HepG2 (cell line): Measurements from ENCODE around the gene BZW1. TPM values are rescaled to one million over a fixed set of nuclear protein-coding genes. Genes with fewer than 3 reads are reported as not detected.

Experiments
- ATAC-seq: fragments of 200-7000 bp; cut with Tn5 transposase; 3 replicates; pipeline ENCODE4 v1.9.1; 2020; ENCODE audit warnings: mild to moderate bottlenecking, moderate library complexity
- BruUV-seq: library from RNA; stranded (reverse); fragments of 400-500 nt; replicated peaks from 2 replicates; lab custom pipeline; 2021; lab: Mats Ljungman, UMichigan
- CTCF ChIA-PET: fragments of 300-600 bp; formaldehyde crosslinking; extraction: SDS; loops from one replicate; lab custom pipeline; 2021; ENCODE audit warnings: low total read pairs, inconsistent platforms, low intra/inter-chr PET ratio; lab: Yijun Ruan, JAX
- POLR2A ChIA-PET: fragments of 350-600 bp; sonication (Branson Sonifier 250); formaldehyde crosslinking; loops from one replicate; lab custom pipeline; 2020; ENCODE audit warnings: antibody characterized with exemption, inconsistent platforms; lab: Yijun Ruan, JAX
- DNase-seq: peaks from one replicate; pipeline ENCODE4 v3.0.0-alpha.2; 2015; ENCODE audit warnings: low spot score
- FAIRE-seq: peaks from 3 replicates; lab custom pipeline; 2011; peaks lifted over from hg19 to GRCh38; lab: Jason Lieb, UNC
- H2AFZ ChIP-seq: one replicate; pipeline ENCODE4 v1.6.1; 2011; ENCODE audit warnings: low read length, inconsistent platforms
- H3K27ac ChIP-seq: fragments of 300-600 bp; 3 replicates; pipeline ENCODE4 v1.8.0; 2011; ENCODE audit warnings: mixed run types, mild to moderate bottlenecking, mixed read lengths, low read length, inconsistent platforms; ENCODE audit not compliant: insufficient read depth; ENCODE audit errors: extremely low read length
- H3K27me3 ChIP-seq, 2 experiments: fragments of 200-600 bp in 1 of 2; 2 replicates in 1 of 2; 3 replicates in 1 of 2; pipeline versions ENCODE4 v1.6.0 to v1.8.0; 2011; ENCODE audit warnings: low read length in 2 of 2, mild to moderate bottlenecking in 2 of 2, moderate library complexity in 2 of 2, inconsistent platforms in 1 of 2; ENCODE audit not compliant: insufficient read depth in 2 of 2, control insufficient read depth in 1 of 2
- H3K36me3 ChIP-seq, 2 experiments: fragments of 200-600 bp in 1 of 2; replicated peaks in 1 of 2; 2 replicates in 1 of 2; 3 replicates in 1 of 2; pipeline versions ENCODE4 v1.5.1 to v1.8.0; 2011; ENCODE audit warnings: low read length in 2 of 2, inconsistent platforms in 1 of 2; ENCODE audit not compliant: insufficient read depth in 2 of 2, control insufficient read depth in 1 of 2
- H3K4me1 ChIP-seq: 2 replicates; pipeline ENCODE4 v1.5.1; 2012; ENCODE audit warnings: low read length, inconsistent platforms; ENCODE audit not compliant: insufficient read depth
- H3K4me2 ChIP-seq: 2 replicates; pipeline ENCODE4 v1.6.0; 2011; ENCODE audit warnings: low read depth, low read length, inconsistent platforms
- H3K4me3 ChIP-seq, 3 experiments: fragments of 200-600 bp in 1 of 3; sonication (generic), shearing (Covaris generic) in 1 of 3; replicated peaks in 1 of 3; 2 replicates each; pipeline ENCODE4 v1.5.1; 2011 to 2016; ENCODE audit warnings: low read length in 3 of 3, inconsistent platforms in 2 of 3, low read depth in 2 of 3, mild to moderate bottlenecking in 2 of 3, control low read depth in 1 of 3, mixed read lengths in 1 of 3; ENCODE audit not compliant: insufficient read depth in 1 of 3
- H3K79me2 ChIP-seq: one replicate; pipeline ENCODE4 v1.6.1; 2011; ENCODE audit warnings: low read length, inconsistent platforms; ENCODE audit not compliant: insufficient read depth
- H3K9ac ChIP-seq: 2 replicates; pipeline ENCODE4 v1.6.0; 2011; ENCODE audit warnings: mild to moderate bottlenecking, low read depth, low read length, inconsistent platforms; ENCODE audit not compliant: insufficient read depth
- H3K9me3 ChIP-seq: 2 replicates; pipeline ENCODE4 v1.5.1; 2012; ENCODE audit warnings: mild to moderate bottlenecking, low read length
- H4K20me1 ChIP-seq: 2 replicates; pipeline ENCODE4 v1.6.0; 2011; ENCODE audit warnings: inconsistent platforms, mild to moderate bottlenecking, low read length, moderate library complexity; ENCODE audit not compliant: insufficient read depth
- ARID2 ChIP-seq: sonication (generic); formaldehyde crosslinking; IDR thresholded peaks from 2 replicates; pipeline ENCODE4 v1.8.1; 2022; ENCODE audit warnings: mild to moderate bottlenecking, missing genetic modification reagents, borderline replicate concordance
- ARID3A ChIP-seq: IDR thresholded peaks from 2 replicates; pipeline ENCODE4 v1.6.1; 2012; ENCODE audit warnings: low read depth, low read length, improper control_type of control experiment
- ARNTL ChIP-seq: sonication (generic); formaldehyde crosslinking; IDR thresholded peaks from 2 replicates; pipeline ENCODE4 v1.4.0; 2020; ENCODE audit warnings: mild to moderate bottlenecking, missing genetic modification reagents
- FIP1L1 ChIP-seq: fragments of 200-400 bp; formaldehyde crosslinking; IDR thresholded peaks from 2 replicates; pipeline ENCODE4 v1.6.1; 2018; ENCODE audit warnings: low read depth, mild to moderate bottlenecking, low read length, moderate library complexity, borderline replicate concordance; ENCODE audit not compliant: insufficient read depth
- FOSL1 ChIP-seq: sonication (generic); formaldehyde crosslinking; IDR thresholded peaks from 2 replicates; pipeline ENCODE4 v1.9.0; 2021; ENCODE audit warnings: missing genetic modification reagents, borderline replicate concordance
- FOXP1 ChIP-seq, 2 experiments: fragments of 450-650 bp in 1 of 2; IDR thresholded peaks; 2 replicates each; pipeline ENCODE4 v1.6.1; 2017 to 2018; ENCODE audit warnings: antibody characterized with exemption in 1 of 2
- GATAD2A ChIP-seq: IDR thresholded peaks from 2 replicates; pipeline ENCODE4 v1.6.1; 2016
- GPN1 ChIP-seq: sonication (generic); formaldehyde crosslinking; IDR thresholded peaks from 2 replicates; pipeline ENCODE4 v1.5.1; 2020; ENCODE audit warnings: missing genetic modification reagents, borderline replicate concordance
- HMG20A ChIP-seq: IDR thresholded peaks from 2 replicates; pipeline ENCODE4 v1.6.1; 2016; ENCODE audit warnings: borderline replicate concordance
- HNF4A ChIP-seq: sonication (generic); formaldehyde crosslinking; IDR thresholded peaks from 2 replicates; pipeline ENCODE4 v1.4.0; 2020; ENCODE audit warnings: missing genetic modification reagents
- MIXL1 ChIP-seq: IDR thresholded peaks from 2 replicates; pipeline ENCODE4 v1.6.1; 2016
- MLX ChIP-seq: IDR thresholded peaks from 2 replicates; pipeline ENCODE4 v1.6.1; 2016
- NR2F6 ChIP-seq, 2 experiments: IDR thresholded peaks; 2 replicates each; pipeline ENCODE4 v1.6.1; 2016; ENCODE audit warnings: antibody characterized with exemption in 1 of 2, mild to moderate bottlenecking in 1 of 2
- POGZ ChIP-seq: sonication (generic); formaldehyde crosslinking; IDR thresholded peaks from 2 replicates; pipeline ENCODE4 v1.4.0; 2020; ENCODE audit warnings: mild to moderate bottlenecking, missing genetic modification reagents
- SALL1 ChIP-seq: sonication (generic); formaldehyde crosslinking; IDR thresholded peaks from 2 replicates; pipeline ENCODE4 v1.8.0; 2022; ENCODE audit warnings: mild to moderate bottlenecking, missing genetic modification reagents
- SYNCRIP ChIP-seq: fragments of 200-400 bp; formaldehyde crosslinking; IDR thresholded peaks from 2 replicates; pipeline ENCODE4 v1.6.1; 2018; ENCODE audit warnings: mild to moderate bottlenecking, low read depth, low read length; ENCODE audit not compliant: insufficient read depth
- ZGPAT ChIP-seq: IDR thresholded peaks from 2 replicates; pipeline ENCODE4 v1.6.1; 2016; ENCODE audit warnings: mild to moderate bottlenecking
- ZNF264 ChIP-seq: sonication (generic); formaldehyde crosslinking; IDR thresholded peaks from 2 replicates; pipeline ENCODE4 v1.4.0; 2020; ENCODE audit warnings: missing genetic modification reagents
- ZNF34 ChIP-seq: sonication (generic); formaldehyde crosslinking; IDR thresholded peaks from 2 replicates; pipeline ENCODE4 v1.4.0; 2020; ENCODE audit warnings: mild to moderate bottlenecking, missing genetic modification reagents, borderline replicate concordance
- ZNF513 ChIP-seq: sonication (generic); formaldehyde crosslinking; conservative IDR thresholded peaks from 2 replicates; pipeline ENCODE4 v1.5.0; 2020; ENCODE audit warnings: missing genetic modification reagents
- ZZZ3 ChIP-seq: sonication (generic); formaldehyde crosslinking; IDR thresholded peaks from 2 replicates; pipeline ENCODE4 v1.4.0; 2020; ENCODE audit warnings: missing genetic modification reagents, mild to moderate bottlenecking, borderline replicate concordance
- in situ Hi-C: cut with HindIII; loops from 2 replicates; pipeline ENCODE4 v1.10.0; 2017; ENCODE audit warnings: low pct_unique_long_range_greater_than_20kb; ENCODE audit not compliant: extremely low pct_ligation_motif_present
- intact Hi-C: fragments of 100-400 bp; cut with micrococcal nuclease; formaldehyde crosslinking; loops from one replicate; pipeline ENCODE4 v1.10.0; 2022; ENCODE audit not compliant: unreplicated experiment
- polyA plus RNA-seq, 8 experiments: library from polyadenylated mRNA; depleted of rRNA in 3 of 8; stranded (reverse) in 7 of 8; unstranded in 1 of 8; fragments of >200 nt; fragmentation: Illumina TruSeq in 4 of 8; extraction: Trizol in 4 of 8; gene quantifications; 2 replicates each; pipeline versions ENCODE4 v1.2.1 to v1.2.3, GENCODE V29; 2011 to 2016; ENCODE audit warnings: low read depth in 4 of 8, missing spikeins in 1 of 8, mixed read lengths in 1 of 8; ENCODE audit not compliant: insufficient read depth in 1 of 8
- total RNA-seq, 5 experiments: library from RNA; depleted of rRNA; stranded (reverse); fragments of >200 nt; fragmentation: Illumina TruSeq; extraction: Trizol; gene quantifications; 2 replicates each; pipeline ENCODE4 v1.2.3, GENCODE V29; 2016; ENCODE audit warnings: low read depth in 1 of 5

BZW1 gene
- total and polyA plus RNA-seq, 2 of the 13 experiments (the other 11 are each of a cell fraction or from before 2014, with no cell fraction given), result 106 to 384 TPM

- Histone ChIP-seq H3K9ac (no peak overlapping the region), H3K9me3 (0 out of 2 replicates have a peak, but pooled peaks cover 6% of the 10 kb centered on the region), H3K4me3 (no peak overlapping the region), H2AFZ (no peak overlapping the region), H4K20me1 (no peaks in the 10 kb centered on the region), H3K27me3 (no peaks in the 10 kb centered on the region; a peak in 2 of 5 replicates), H3K36me3 (no peaks in the 10 kb centered on the region), H3K27ac (no peak overlapping the region), H3K79me2 (no peaks in the 10 kb centered on the region), H3K4me1 (peaks cover 30% of the 10 kb centered on the region), H3K4me2 (peak overlapping the region; percentile 33)
- no peak for FAIRE-seq
- CTCF ChIA-PET, result no interaction called here
- in situ Hi-C loops, result no loop called here
- peak; percentile 87 for ATAC-seq
- POLR2A ChIA-PET, result interaction anchor here (0.8 to 1.2 kb wide), 9 partner anchors 10 to 128 kb away, joined by 3 to 16 read pairs (median 7); partner anchors contain the start of gene CLK1
- no TSS peak for BruUV-seq
- DNase-seq, result peak; percentile 78
- intact Hi-C loops, result loop anchor here (2.0 kb wide), 2 partner anchors 14 to 18 kb away; no protein-coding TSS in a partner anchor
- TF ChIP-seq POGZ (peak; percentile 38; the same call in 1 of the 2 replicates), ZNF264 (CRISPR knock-in tag) (no peak), ARID2 (CRISPR knock-in tag) (0 out of 2 replicates have a peak, but pooled peaks have one; percentile 51), NR2F6 (IDR thresholded peaks at IDR 0.05) (0 out of 2 replicates have a peak, but pooled peaks have one; percentile 31), NR2F6 (CRISPR knock-in tag; IDR thresholded peaks at IDR 0.05) (peak; percentile 46; the same call in 1 of the 2 replicates), SALL1 (CRISPR knock-in tag) (peak; percentile 29; the same call in 1 of the 2 replicates), GATAD2A (CRISPR knock-in tag) (peak; percentile 81), ZZZ3 (CRISPR knock-in tag) (no peak), SYNCRIP (no peak), FOSL1 (CRISPR knock-in tag) (peak; percentile 82; the same call in 1 of the 2 replicates), ZGPAT (CRISPR knock-in tag) (0 out of 2 replicates have a peak, but pooled peaks have one; percentile 29), HNF4A (CRISPR knock-in tag) (peak; percentile 65), ZNF513 (CRISPR knock-in tag) (no peak), MLX (CRISPR knock-in tag) (0 out of 2 replicates have a peak, but pooled peaks have one; percentile 42), MIXL1 (0 out of 2 replicates have a peak, but pooled peaks have one; percentile 36), FOXP1 (IDR thresholded peaks at IDR 0.05) (no peak), FOXP1 (CRISPR knock-in tag; IDR thresholded peaks at IDR 0.05) (peak; percentile 81), GPN1 (CRISPR knock-in tag) (no peak), ARID3A (peak; percentile 53), HMG20A (peak; percentile 78; the same call in 1 of the 2 replicates), FIP1L1 (no peak), ZNF34 (CRISPR knock-in tag) (no peak), ARNTL (no peak)
Observed at GRCh38 chr2:200777275-200777674, 34.4 kb upstream of the BZW1 start.
